ENCODE results near the gene TROAP.
"Not testable (repeated sequence)": the region's sequence is repeated elsewhere in the genome, so short reads cannot be mapped to it uniquely, and the experiment has no call there.

The TROAP gene

DNA sequence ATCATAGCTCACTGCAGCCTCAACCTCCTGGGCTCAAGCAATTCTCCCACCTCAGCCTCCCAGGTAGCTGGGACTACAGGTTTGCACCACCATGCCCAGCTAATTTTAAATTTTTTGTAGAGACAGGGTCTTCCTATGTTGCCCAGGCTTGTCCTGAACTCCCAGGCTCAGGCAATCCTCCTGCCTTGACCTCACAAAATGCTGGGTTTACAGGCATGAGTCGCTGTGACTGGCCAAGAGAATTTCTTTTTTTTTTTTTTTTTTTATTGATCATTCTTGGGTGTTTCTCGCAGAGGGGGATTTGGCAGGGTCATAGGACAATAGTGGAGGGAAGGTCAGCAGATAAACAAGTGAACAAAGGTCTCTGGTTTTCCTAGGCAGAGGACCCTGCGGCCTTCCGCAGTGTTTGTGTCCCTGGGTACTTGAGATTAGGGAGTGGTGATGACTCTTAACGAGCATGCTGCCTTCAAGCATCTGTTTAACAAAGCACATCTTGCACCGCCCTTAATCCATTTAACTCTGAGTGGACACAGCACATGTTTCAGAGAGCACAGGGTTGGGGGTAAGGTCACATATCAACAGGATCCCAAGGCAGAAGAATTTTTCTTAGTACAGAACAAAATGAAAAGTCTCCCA is 40.2 kb upstream of the TROAP start:
- WGBS (ENCODE audit: insufficient coverage, insufficient read length) = no CpG with 5 or more reads among the region's 6 CpGs
- not testable (repeated sequence) for H3K27ac ChIP-seq (ENCODE audit: low read length); H3K9me3 ChIP-seq (ENCODE audit: control insufficient read depth, insufficient read depth, low read length); H3K36me3 ChIP-seq (ENCODE audit: control insufficient read depth, insufficient read depth, low read length); H3K4me1 ChIP-seq (ENCODE audit: control insufficient read depth, insufficient read depth, low read length); H3K4me3 ChIP-seq (ENCODE audit: low read length); DNase-seq (ENCODE audit: low read depth, low spot score); H3K27me3 ChIP-seq (ENCODE audit: control insufficient read depth, insufficient read depth, low read length)

DNA sequence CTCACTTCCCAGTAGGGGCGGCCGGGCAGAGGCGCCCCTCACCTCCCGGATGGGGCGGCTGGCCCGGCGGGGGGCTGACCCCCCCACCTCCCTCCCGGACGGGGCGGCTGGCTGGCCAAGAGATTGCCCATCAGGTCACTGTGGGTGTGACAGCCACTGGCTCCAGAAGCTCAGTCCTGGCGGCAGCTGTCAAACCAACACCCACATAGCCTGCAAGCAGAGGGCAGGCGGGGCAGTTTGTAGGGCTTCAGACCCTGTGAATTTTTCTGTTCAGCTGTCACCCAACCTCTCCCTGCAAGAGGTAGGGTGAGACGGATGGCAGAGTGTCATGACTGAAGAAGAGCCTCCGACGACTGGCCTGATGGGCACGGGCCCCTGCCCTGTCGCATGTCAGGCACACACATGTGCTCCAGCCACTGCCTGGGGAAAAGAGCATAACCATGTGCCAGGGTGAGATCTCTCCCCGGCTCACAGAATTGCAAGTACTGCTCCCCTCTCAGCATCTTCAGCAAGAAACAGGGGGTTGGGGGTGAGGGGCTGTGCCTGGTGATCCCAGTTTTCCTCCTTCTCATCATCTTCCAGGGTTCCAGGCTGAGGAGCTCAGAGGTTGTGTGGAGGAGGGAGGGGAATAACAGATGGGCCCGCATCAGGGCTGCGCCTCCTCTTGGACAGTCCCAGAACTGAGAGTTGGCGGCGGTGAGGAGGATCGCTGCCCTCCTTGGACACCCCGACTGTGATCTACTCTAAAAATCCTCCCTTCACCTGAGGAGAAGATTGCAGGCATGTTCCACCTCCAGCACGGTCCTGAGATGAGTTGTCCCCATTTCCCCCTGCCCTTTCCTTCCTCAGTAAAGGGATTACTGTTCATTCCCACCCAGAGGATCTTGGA is 39.3 kb upstream of the TROAP start:
- Histone ChIP-seq H3K4me1 (ENCODE audit: control insufficient read depth, insufficient read depth, low read length) (0 out of 2 replicates have a peak, but pooled peaks cover 2% of the 10 kb centered on the region), H3K9me3 (ENCODE audit: control insufficient read depth, insufficient read depth, low read length) (no peaks in the 10 kb centered on the region), H3K27ac (ENCODE audit: low read length) (no peak overlapping the region), H3K4me3 (ENCODE audit: low read length) (no peak overlapping the region), H3K27me3 (ENCODE audit: control insufficient read depth, insufficient read depth, low read length) (no peaks in the 10 kb centered on the region), H3K36me3 (ENCODE audit: control insufficient read depth, insufficient read depth, low read length) (no peaks in the 10 kb centered on the region)
- no CpG with 5 or more reads among the region's 25 CpGs for WGBS (ENCODE audit: insufficient coverage, insufficient read length)
- DNase-seq (ENCODE audit: low read depth, low spot score) = no peak

DNA sequence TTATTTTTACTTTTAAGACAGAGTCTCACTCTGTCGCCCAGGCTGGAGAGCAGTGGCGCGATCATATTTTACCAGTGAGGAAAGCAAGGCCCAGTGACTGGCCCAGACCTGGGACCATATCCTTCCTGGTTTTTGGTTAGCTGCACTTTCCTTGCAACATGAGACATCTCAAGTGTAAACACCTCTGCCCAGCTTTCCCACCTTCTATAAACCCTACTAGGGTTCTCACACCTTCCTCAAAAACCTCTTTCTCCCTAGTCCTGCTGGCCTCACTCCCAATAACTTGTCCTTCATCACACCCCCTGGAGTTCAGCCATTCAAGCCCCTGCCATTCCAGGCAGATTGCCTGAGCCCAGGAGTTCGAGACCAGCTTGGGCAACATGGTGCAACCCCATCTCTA is 38.4 kb upstream of the TROAP start:
- Histone ChIP-seq H3K9me3 (ENCODE audit: control insufficient read depth, insufficient read depth, low read length) (no peaks in the 10 kb centered on the region), H3K36me3 (ENCODE audit: control insufficient read depth, insufficient read depth, low read length) (no peaks in the 10 kb centered on the region), H3K4me3 (ENCODE audit: low read length) (no peak overlapping the region), H3K27me3 (ENCODE audit: control insufficient read depth, insufficient read depth, low read length) (no peaks in the 10 kb centered on the region), H3K27ac (ENCODE audit: low read length) (no peak overlapping the region), H3K4me1 (ENCODE audit: control insufficient read depth, insufficient read depth, low read length) (no peaks in the 10 kb centered on the region)
- WGBS (ENCODE audit: insufficient coverage, insufficient read length) = no CpG with 5 or more reads among the region's 4 CpGs
- no peak for DNase-seq (ENCODE audit: low read depth, low spot score)

DNA sequence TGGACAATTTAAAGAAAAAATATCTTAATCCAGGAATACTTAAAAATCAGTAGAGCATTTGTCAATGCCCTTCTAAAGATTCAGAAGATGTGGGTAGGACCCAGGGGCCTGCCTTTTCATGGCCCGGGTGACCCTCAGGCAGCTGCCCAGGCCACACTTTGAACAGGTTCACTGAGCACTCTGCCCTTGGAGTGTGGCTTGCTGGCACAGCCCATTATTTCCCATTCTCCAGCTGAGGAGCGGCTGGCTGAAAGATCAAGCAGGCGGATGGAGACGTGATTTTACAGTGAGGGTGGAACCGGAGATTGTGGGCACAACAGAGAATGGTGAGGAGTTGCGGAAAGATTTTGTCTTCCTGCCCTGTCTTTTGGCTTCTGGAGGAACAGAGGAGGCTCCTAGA is 35.2 kb upstream of the TROAP start:
- DNase-seq (ENCODE audit: low read depth, low spot score) = no peak
- no peaks in the 10 kb centered on the region for H3K9me3 ChIP-seq (ENCODE audit: control insufficient read depth, insufficient read depth, low read length)
- no peaks in the 10 kb centered on the region for H3K4me1 ChIP-seq (ENCODE audit: control insufficient read depth, insufficient read depth, low read length)
- WGBS (ENCODE audit: insufficient coverage, insufficient read length) = no CpG with 5 or more reads among the region's 6 CpGs
- H3K27me3 ChIP-seq (ENCODE audit: control insufficient read depth, insufficient read depth, low read length) = peaks cover 4% of the 10 kb centered on the region; the same call in 1 of the 2 replicates
- no peak overlapping the region for H3K27ac ChIP-seq (ENCODE audit: low read length)
- H3K4me3 ChIP-seq (ENCODE audit: low read length) = no peak overlapping the region
- no peaks in the 10 kb centered on the region for H3K36me3 ChIP-seq (ENCODE audit: control insufficient read depth, insufficient read depth, low read length)

DNA sequence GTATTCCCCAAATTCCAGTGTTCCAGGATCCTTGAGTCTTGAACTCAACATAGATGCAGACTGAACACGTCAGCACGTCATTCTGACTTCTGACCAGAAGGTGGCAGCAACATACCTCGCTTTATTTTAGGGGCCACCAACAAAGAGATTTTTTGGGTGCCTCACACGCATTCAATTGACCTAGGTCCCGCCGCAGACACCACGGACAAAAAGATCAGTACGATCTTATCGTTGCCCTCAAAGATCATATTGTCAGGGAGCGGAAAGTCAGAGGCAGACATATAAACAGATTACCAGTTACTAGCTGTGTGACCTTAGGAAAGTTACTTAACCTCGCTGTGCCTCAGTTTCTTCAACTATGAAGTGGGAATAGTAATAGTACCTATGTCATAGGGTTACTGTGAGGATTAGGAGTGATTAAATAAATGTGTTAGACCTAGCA is 34.6 kb upstream of the TROAP start:
- no CpG with 5 or more reads among the region's 11 CpGs for WGBS (ENCODE audit: insufficient coverage, insufficient read length)
- Histone ChIP-seq H3K27me3 (ENCODE audit: control insufficient read depth, insufficient read depth, low read length) (peaks cover 9% of the 10 kb centered on the region; the same call in 1 of the 2 replicates), H3K4me3 (ENCODE audit: low read length) (no peak overlapping the region), H3K4me1 (ENCODE audit: control insufficient read depth, insufficient read depth, low read length) (peaks cover 3% of the 10 kb centered on the region; the same call in 1 of the 2 replicates), H3K9me3 (ENCODE audit: control insufficient read depth, insufficient read depth, low read length) (no peaks in the 10 kb centered on the region), H3K36me3 (ENCODE audit: control insufficient read depth, insufficient read depth, low read length) (no peaks in the 10 kb centered on the region), H3K27ac (ENCODE audit: low read length) (no peak overlapping the region)
- DNase-seq (ENCODE audit: low read depth, low spot score) = no peak

DNA sequence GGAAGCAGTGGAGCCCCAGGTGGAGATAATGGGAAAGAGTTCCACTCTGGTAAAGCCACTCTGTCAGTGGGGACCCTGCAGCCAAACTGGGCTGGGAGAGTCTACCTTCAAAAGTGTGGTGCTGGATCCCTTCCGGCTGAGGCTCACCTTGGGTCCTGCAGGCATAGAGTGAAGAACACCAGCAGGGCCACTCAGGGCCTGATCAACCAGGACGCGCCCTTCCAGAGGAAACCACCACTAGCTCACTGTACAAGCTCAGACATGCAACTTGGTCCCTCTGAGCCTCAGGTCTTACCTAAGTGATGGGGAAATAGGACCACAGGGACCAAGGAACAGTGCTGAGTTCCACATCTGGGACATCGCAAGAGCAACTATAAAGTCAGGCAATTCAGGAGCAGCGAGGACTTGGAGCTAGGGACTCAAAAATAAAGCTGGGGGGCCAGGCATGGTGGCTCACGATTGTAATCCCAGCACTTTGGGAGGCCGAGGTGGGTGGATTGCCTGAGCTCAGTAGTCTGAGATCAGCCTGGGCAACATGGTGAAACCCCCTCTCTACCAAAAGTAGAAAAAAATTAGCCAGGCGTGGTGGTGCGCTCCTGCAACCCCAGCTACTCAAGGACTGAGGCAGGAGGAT is 34.0 kb upstream of the TROAP start:
- no peaks in the 10 kb centered on the region for H3K36me3 ChIP-seq (ENCODE audit: control insufficient read depth, insufficient read depth, low read length)
- no peak overlapping the region for H3K4me3 ChIP-seq (ENCODE audit: low read length)
- no CpG with 5 or more reads among the region's 9 CpGs for WGBS (ENCODE audit: insufficient coverage, insufficient read length)
- DNase-seq (ENCODE audit: low read depth, low spot score) = no peak
- no peak overlapping the region for H3K27ac ChIP-seq (ENCODE audit: low read length)
- H3K4me1 ChIP-seq (ENCODE audit: control insufficient read depth, insufficient read depth, low read length) = peaks cover 6% of the 10 kb centered on the region; the same call in 1 of the 2 replicates
- no peaks in the 10 kb centered on the region for H3K9me3 ChIP-seq (ENCODE audit: control insufficient read depth, insufficient read depth, low read length)
- peaks cover 15% of the 10 kb centered on the region for H3K27me3 ChIP-seq (ENCODE audit: control insufficient read depth, insufficient read depth, low read length)

DNA sequence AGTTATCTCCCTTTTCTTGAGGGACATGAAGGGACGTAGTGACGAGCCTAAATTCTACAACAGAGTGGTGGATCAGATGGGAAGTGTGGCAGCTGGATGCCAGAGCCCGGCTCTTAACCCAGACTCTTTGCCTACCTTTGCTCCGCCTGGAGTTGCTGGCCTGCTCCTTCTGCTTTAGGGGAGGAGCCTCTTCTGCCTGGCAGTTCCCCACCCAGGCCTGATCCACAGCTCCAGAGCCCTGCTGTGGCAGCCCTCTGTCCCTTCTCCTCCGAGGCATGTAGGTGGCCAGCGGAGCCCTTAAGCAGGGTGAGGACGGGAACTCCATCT is 30.4 kb upstream of the TROAP start:
- Histone ChIP-seq H3K9me3 (ENCODE audit: control insufficient read depth, insufficient read depth, low read length) (no peaks in the 10 kb centered on the region), H3K36me3 (ENCODE audit: control insufficient read depth, insufficient read depth, low read length) (no peaks in the 10 kb centered on the region; the same call in 1 of the 2 replicates), H3K4me1 (ENCODE audit: control insufficient read depth, insufficient read depth, low read length) (peaks cover 17% of the 10 kb centered on the region), H3K27me3 (ENCODE audit: control insufficient read depth, insufficient read depth, low read length) (peaks cover 49% of the 10 kb centered on the region), H3K27ac (ENCODE audit: low read length) (no peak overlapping the region), H3K4me3 (ENCODE audit: low read length) (no peak overlapping the region)
- no CpG with 5 or more reads among the region's 7 CpGs for WGBS (ENCODE audit: insufficient coverage, insufficient read length)
- no peak for DNase-seq (ENCODE audit: low read depth, low spot score)

DNA sequence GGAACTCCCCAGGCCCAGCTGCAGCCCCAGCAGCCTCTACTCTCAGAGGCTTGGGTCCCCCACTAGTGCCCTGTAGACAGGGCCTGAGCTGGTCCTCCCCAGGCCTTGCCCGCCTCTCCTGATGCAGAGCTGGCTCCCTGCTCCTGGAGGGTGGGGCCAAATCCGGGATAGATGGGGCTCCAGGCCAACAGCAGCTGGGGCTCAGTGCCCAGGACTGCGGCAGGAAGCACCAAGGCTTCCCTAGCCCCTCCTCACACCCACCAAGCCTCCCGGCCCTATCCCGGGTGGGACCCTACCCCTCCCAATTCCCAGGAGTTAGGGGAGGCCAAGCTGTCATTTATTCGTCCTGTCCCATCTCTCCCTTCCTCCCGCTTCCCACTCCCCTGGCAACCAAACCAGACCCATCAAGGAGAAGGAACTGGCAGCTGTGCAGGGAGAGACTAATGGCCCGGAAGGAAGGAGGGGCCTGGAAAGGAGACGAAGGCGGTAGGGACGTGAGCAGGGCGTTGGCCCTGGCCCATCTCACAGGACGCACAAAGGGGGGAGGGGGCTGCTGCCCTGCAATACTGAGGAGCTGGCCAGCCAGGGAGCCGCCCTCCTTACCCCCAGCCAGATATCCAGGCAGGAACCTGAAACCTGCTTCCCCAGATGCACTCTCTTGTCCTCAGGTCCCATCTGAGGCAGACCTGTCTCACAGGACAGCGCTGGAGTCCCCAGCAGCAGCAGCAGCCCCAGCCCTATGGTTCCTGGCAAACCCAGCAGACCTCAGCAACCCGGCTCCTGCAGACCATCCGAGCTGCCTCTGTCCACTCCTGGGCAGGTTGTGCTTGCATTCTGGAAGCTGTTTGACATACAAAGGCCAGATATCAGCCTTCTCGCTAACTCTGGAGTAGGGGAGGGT is 29.7 kb upstream of the TROAP start:
- peak overlapping the region; percentile 8; the same call in 1 of the 2 replicates for H3K4me3 ChIP-seq (ENCODE audit: low read length)
- no CpG with 5 or more reads among the region's 18 CpGs for WGBS (ENCODE audit: insufficient coverage, insufficient read length)
- H3K36me3 ChIP-seq (ENCODE audit: control insufficient read depth, insufficient read depth, low read length) = no peaks in the 10 kb centered on the region; the same call in 1 of the 2 replicates
- no peak for DNase-seq (ENCODE audit: low read depth, low spot score)
- H3K4me1 ChIP-seq (ENCODE audit: control insufficient read depth, insufficient read depth, low read length) = peaks cover 18% of the 10 kb centered on the region
- H3K9me3 ChIP-seq (ENCODE audit: control insufficient read depth, insufficient read depth, low read length) = no peaks in the 10 kb centered on the region
- H3K27me3 ChIP-seq (ENCODE audit: control insufficient read depth, insufficient read depth, low read length) = peaks cover 56% of the 10 kb centered on the region
- no peak overlapping the region for H3K27ac ChIP-seq (ENCODE audit: low read length)

DNA sequence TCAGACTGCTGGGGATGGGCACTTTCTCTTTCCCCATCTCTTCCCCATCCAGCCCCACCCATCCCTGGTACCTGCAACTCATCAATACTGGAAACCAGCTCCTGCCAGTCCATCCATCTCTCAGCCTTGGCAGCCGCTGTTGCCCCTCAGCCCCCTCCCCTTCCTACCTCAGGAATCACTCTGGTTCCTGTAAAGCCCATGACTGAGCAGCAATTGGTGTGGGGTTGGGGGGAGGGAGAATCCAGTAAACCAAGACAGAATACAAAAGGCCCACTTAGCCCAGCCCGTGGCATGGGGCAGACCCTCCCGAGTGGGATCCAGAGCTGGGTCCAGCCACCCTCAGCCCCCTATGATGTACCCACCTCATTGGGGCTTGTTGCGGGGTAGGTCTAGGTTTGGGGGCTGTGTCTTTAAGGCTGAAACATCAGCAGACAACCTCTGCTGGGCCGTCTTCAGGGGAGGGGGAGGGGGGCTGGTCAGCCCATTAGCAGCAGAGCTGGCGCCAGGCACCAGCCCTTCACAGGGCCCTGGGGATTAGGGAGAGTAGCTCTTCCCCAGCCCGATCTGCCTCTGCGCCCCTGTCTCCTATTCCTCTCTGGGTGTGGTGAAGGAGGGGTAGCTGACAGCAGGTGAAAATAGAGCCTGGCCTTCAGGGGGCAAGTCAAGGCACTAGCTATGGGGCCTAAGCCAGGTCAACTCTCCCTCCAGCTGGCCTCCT is 28.8 kb upstream of the TROAP start:
- Histone ChIP-seq H3K27ac (ENCODE audit: low read length) (no peak overlapping the region), H3K4me1 (ENCODE audit: control insufficient read depth, insufficient read depth, low read length) (peaks cover 18% of the 10 kb centered on the region), H3K9me3 (ENCODE audit: control insufficient read depth, insufficient read depth, low read length) (no peaks in the 10 kb centered on the region), H3K4me3 (ENCODE audit: low read length) (no peak overlapping the region), H3K36me3 (ENCODE audit: control insufficient read depth, insufficient read depth, low read length) (no peaks in the 10 kb centered on the region; the same call in 1 of the 2 replicates), H3K27me3 (ENCODE audit: control insufficient read depth, insufficient read depth, low read length) (peaks cover 59% of the 10 kb centered on the region)
- WGBS (ENCODE audit: insufficient coverage, insufficient read length) = no CpG with 5 or more reads among the region's 8 CpGs
- DNase-seq (ENCODE audit: low read depth, low spot score) = no peak
